ENCODE measurements around the gene ADISSP. TPM values are rescaled to one million over a fixed set of nuclear protein-coding genes. Genes with fewer than 3 reads are reported as not detected.

ADISSP gene
- total and polyA plus RNA-seq, 7 experiments from 2014 or later = 14.0 to 27.4 (median 20.7) TPM

GRCh38 chr20:3723284-3723683 is 44.3 kb downstream of the ADISSP start:
- CTCF ChIA-PET = interaction anchor here (1.1 to 1.7 kb wide), 2 partner anchors 12 to 51 kb away, joined by 3 to 4 read pairs; no protein-coding TSS in a partner anchor
- Mint-ChIP-seq H3K9me3 (peaks cover 0 to 1% (median 0%) of the 10 kb centered on the region in 11 donors), H3K4me1 (peaks cover 0 to 13% (median 0%) of the 10 kb centered on the region in 7 donors), H3K27me3 (peaks cover 26 to 46% (median 45%) of the 10 kb centered on the region in 5 donors), H3K27ac (no peak overlapping the region), H3K36me3 (no peaks in the 10 kb centered on the region), H3K4me3 (no peak overlapping the region)
- POLR2A ChIA-PET = no interaction called here
- Histone ChIP-seq H3K4me1 (ENCODE audit: control insufficient read depth in 2 of 2, insufficient read depth in 2 of 2, low read length in 2 of 2) (no peaks in the 10 kb centered on the region), H3K27me3 (ENCODE audit: control insufficient read depth in 2 of 2, insufficient read depth in 2 of 2, low read length in 2 of 2) (no peaks in the 10 kb centered on the region), H3K27ac (ENCODE audit: low read depth, low read length) (no peak overlapping the region), H3K36me3 (ENCODE audit: control insufficient read depth in 2 of 3, insufficient read depth in 3 of 3, low read length in 3 of 3) (no peaks in the 10 kb centered on the region), H3K4me3 (ENCODE audit: low read length) (no peak overlapping the region), H3K9me3 (ENCODE audit: control insufficient read depth in 2 of 3, low read length in 3 of 3) (no peaks in the 10 kb centered on the region)
- DNase-seq = no peak
- ATAC-seq = no peak
- intact Hi-C loops (cut with micrococcal nuclease) = no loop called here

DNA sequence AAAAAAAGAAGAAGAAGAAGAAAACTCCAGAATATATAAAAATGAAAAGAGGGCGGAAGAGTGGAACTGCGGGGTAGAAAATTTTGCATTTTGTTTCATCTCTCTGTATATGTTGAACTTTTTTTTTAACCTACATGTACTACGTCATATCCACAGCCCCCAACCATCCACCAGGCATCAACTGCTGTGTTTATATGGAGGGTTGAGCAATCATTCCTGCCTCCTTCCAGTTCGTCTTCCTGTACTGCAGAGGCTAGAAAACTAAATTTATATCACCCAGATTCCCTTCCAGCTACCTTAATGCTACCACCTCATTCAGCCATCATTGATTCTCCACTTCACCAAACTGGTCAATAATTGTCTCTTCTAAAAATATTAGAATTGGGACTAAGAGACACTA is 45.6 kb downstream of the ADISSP start:
- Mint-ChIP-seq H3K4me1 (peaks cover 0 to 13% (median 0%) of the 10 kb centered on the region in 7 donors), H3K9me3 (peaks cover 0 to 1% (median 0%) of the 10 kb centered on the region in 11 donors), H3K4me3 (no peak overlapping the region), H3K27ac (no peak overlapping the region), H3K27me3 (peaks cover 18 to 38% (median 32%) of the 10 kb centered on the region in 5 donors), H3K36me3 (no peaks in the 10 kb centered on the region)
- POLR2A ChIA-PET = no interaction called here
- H3K27me3 ChIP-seq (ENCODE audit: control insufficient read depth in 2 of 2, insufficient read depth in 2 of 2, low read length in 2 of 2) = no peaks in the 10 kb centered on the region
- DNase-seq (no peak), ATAC-seq (no peak)
- no peaks in the 10 kb centered on the region for H3K36me3 ChIP-seq (ENCODE audit: control insufficient read depth in 2 of 3, insufficient read depth in 3 of 3, low read length in 3 of 3)
- H3K9me3 ChIP-seq (ENCODE audit: control insufficient read depth in 2 of 3, low read length in 3 of 3) = no peaks in the 10 kb centered on the region
- CTCF ChIA-PET = interaction anchor here (1.1 to 1.7 kb wide), 2 partner anchors 11 to 49 kb away, joined by 3 to 4 read pairs; no protein-coding TSS in a partner anchor
- H3K4me1 ChIP-seq (ENCODE audit: control insufficient read depth in 2 of 2, insufficient read depth in 2 of 2, low read length in 2 of 2) = no peaks in the 10 kb centered on the region
- H3K27ac ChIP-seq (ENCODE audit: low read depth, low read length) = no peak overlapping the region
- no peak overlapping the region for H3K4me3 ChIP-seq (ENCODE audit: low read length)
- intact Hi-C loops (cut with micrococcal nuclease) = no loop called here

DNA sequence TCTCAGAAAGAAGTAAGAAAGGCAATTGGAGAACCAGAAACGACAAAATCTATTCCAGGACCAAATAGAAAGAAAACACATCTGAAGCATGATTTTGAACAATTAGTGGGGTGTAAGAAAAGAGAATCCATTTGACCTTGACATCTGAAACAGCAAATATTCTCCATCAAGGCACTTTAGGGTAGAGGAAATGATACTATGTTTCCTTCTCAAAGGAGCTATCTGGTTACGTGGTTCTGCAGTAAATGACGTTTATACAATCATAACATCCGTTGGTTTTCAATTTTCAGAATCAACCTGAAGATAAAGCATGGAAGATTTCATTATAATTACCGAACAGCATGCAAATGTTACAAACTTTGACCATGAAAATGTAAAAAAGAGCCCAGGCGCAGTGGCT is 46.9 kb downstream of the ADISSP start:
- intact Hi-C loops (cut with micrococcal nuclease) = no loop called here
- ChIA-PET CTCF (no interaction called here), POLR2A (no interaction called here)
- Histone ChIP-seq H3K27ac (ENCODE audit: low read depth, low read length) (no peak overlapping the region), H3K36me3 (ENCODE audit: control insufficient read depth in 2 of 3, insufficient read depth in 3 of 3, low read length in 3 of 3) (no peaks in the 10 kb centered on the region), H3K4me3 (ENCODE audit: low read length) (no peak overlapping the region), H3K27me3 (ENCODE audit: control insufficient read depth in 2 of 2, insufficient read depth in 2 of 2, low read length in 2 of 2) (no peaks in the 10 kb centered on the region), H3K4me1 (ENCODE audit: control insufficient read depth in 2 of 2, insufficient read depth in 2 of 2, low read length in 2 of 2) (no peaks in the 10 kb centered on the region), H3K9me3 (ENCODE audit: control insufficient read depth in 2 of 3, low read length in 3 of 3) (no peaks in the 10 kb centered on the region)
- ATAC-seq (no peak), DNase-seq (no peak)
- Mint-ChIP-seq H3K4me3 (no peak overlapping the region), H3K27me3 (peaks cover 16 to 34% (median 26%) of the 10 kb centered on the region in 5 donors), H3K9me3 (peaks cover 0 to 1% (median 0%) of the 10 kb centered on the region in 11 donors), H3K27ac (no peak overlapping the region), H3K4me1 (peaks cover 0 to 13% (median 0%) of the 10 kb centered on the region in 7 donors), H3K36me3 (no peaks in the 10 kb centered on the region)

DNA sequence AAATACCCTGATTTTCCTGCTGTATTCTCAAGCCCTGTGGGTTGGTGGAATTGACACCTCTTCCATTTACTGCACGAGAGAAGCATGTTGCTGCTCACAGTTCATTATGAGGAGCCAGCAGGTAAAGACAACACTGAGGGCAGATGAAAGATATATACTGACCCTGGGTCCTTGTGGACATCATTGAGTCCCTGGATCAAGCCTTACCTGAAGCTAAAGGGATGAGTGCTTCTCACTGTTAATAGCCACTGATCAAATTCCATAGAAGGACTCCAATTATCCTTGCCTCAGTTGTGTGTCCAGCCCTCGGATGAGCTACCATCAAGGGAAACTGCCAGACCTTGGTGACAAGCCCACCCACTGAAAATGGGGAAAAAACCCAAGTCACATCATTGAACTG is 47.5 kb downstream of the ADISSP start:
- DNase-seq (no peak), ATAC-seq (no peak)
- Histone ChIP-seq H3K27me3 (ENCODE audit: control insufficient read depth in 2 of 2, insufficient read depth in 2 of 2, low read length in 2 of 2) (no peaks in the 10 kb centered on the region), H3K9me3 (ENCODE audit: control insufficient read depth in 2 of 3, low read length in 3 of 3) (no peaks in the 10 kb centered on the region), H3K27ac (ENCODE audit: low read depth, low read length) (no peak overlapping the region), H3K4me3 (ENCODE audit: low read length) (no peak overlapping the region), H3K4me1 (ENCODE audit: control insufficient read depth in 2 of 2, insufficient read depth in 2 of 2, low read length in 2 of 2) (no peaks in the 10 kb centered on the region), H3K36me3 (ENCODE audit: control insufficient read depth in 2 of 3, insufficient read depth in 3 of 3, low read length in 3 of 3) (no peaks in the 10 kb centered on the region)
- intact Hi-C loops (cut with micrococcal nuclease) = no loop called here
- ChIA-PET CTCF (no interaction called here), POLR2A (no interaction called here)
- Mint-ChIP-seq H3K4me3 (no peak overlapping the region), H3K4me1 (peaks cover 0 to 13% (median 0%) of the 10 kb centered on the region in 7 donors), H3K27ac (no peak overlapping the region), H3K9me3 (peaks cover 0 to 1% (median 0%) of the 10 kb centered on the region in 11 donors), H3K27me3 (peaks cover 16 to 34% (median 26%) of the 10 kb centered on the region in 5 donors), H3K36me3 (no peaks in the 10 kb centered on the region)

GRCh38 chr20:3719046-3719445 is 48.5 kb downstream of the ADISSP start:
- Histone ChIP-seq H3K4me3 (ENCODE audit: low read length) (no peak overlapping the region), H3K36me3 (ENCODE audit: control insufficient read depth in 2 of 3, insufficient read depth in 3 of 3, low read length in 3 of 3) (no peaks in the 10 kb centered on the region), H3K27ac (ENCODE audit: low read depth, low read length) (no peak overlapping the region), H3K27me3 (ENCODE audit: control insufficient read depth in 2 of 2, insufficient read depth in 2 of 2, low read length in 2 of 2) (no peaks in the 10 kb centered on the region), H3K4me1 (ENCODE audit: control insufficient read depth in 2 of 2, insufficient read depth in 2 of 2, low read length in 2 of 2) (no peaks in the 10 kb centered on the region), H3K9me3 (ENCODE audit: control insufficient read depth in 2 of 3, low read length in 3 of 3) (no peaks in the 10 kb centered on the region)
- DNase-seq = no peak
- peaks cover 16 to 31% (median 19%) of the 10 kb centered on the region in 5 donors for H3K27me3 Mint-ChIP-seq
- intact Hi-C loops (cut with micrococcal nuclease) = no loop called here
- ChIA-PET CTCF (interaction anchor here (0.9 kb wide), 1 partner anchor 8 kb away, joined by 3 read pairs; no protein-coding TSS in a partner anchor), POLR2A (interaction anchor here (0.6 kb wide), 1 partner anchor 49 kb away, joined by 3 read pairs; the partner anchor contains the start of gene ADISSP)
- H3K36me3 Mint-ChIP-seq = no peaks in the 10 kb centered on the region
- H3K27ac Mint-ChIP-seq = no peak overlapping the region
- no peak for ATAC-seq
- H3K4me3 Mint-ChIP-seq = no peak overlapping the region
- H3K4me1 Mint-ChIP-seq = peaks cover 0 to 13% (median 0%) of the 10 kb centered on the region in 7 donors
- H3K9me3 Mint-ChIP-seq = peaks cover 0 to 1% (median 0%) of the 10 kb centered on the region in 11 donors

- H3K27me3 Mint-ChIP-seq = peaks cover 12 to 28% (median 19%) of the 10 kb centered on the region in 5 donors
- no peaks in the 10 kb centered on the region for H3K4me1 ChIP-seq (ENCODE audit: control insufficient read depth in 2 of 2, insufficient read depth in 2 of 2, low read length in 2 of 2)
- ATAC-seq = peak; percentile 41
- intact Hi-C loops (cut with micrococcal nuclease) = loop anchor here in 1 of 2 donors (1.0 kb wide), 3 partner anchors 52 to 369 kb away; no protein-coding TSS in a partner anchor
- H3K27ac Mint-ChIP-seq = no peak overlapping the region
- H3K9me3 Mint-ChIP-seq = no peaks in the 10 kb centered on the region
- no peak overlapping the region for H3K4me3 ChIP-seq (ENCODE audit: low read length)
- POLR2A ChIA-PET = no interaction called here
- H3K4me1 Mint-ChIP-seq = peaks cover 0 to 14% (median 0%) of the 10 kb centered on the region in 7 donors
- no peaks in the 10 kb centered on the region for H3K9me3 ChIP-seq (ENCODE audit: control insufficient read depth in 2 of 3, low read length in 3 of 3)
- no peaks in the 10 kb centered on the region for H3K36me3 Mint-ChIP-seq
- peak in 3 of 9 donors; percentile 9 to 17 (median 12) for DNase-seq
- CTCF ChIA-PET = interaction anchor here (0.6 to 0.8 kb wide), 2 partner anchors 15 to 369 kb away, joined by 3 to 4 read pairs; no protein-coding TSS in a partner anchor
- H3K27me3 ChIP-seq (ENCODE audit: control insufficient read depth in 2 of 2, insufficient read depth in 2 of 2, low read length in 2 of 2) = no peaks in the 10 kb centered on the region
- no peaks in the 10 kb centered on the region for H3K36me3 ChIP-seq (ENCODE audit: control insufficient read depth in 2 of 3, insufficient read depth in 3 of 3, low read length in 3 of 3)
- no peak overlapping the region for H3K27ac ChIP-seq (ENCODE audit: low read depth, low read length)
- H3K4me3 Mint-ChIP-seq = no peak overlapping the region
These were observed 51.2 kb downstream of the ADISSP start for GRCh38 chr20:3716195-3716834.
